ENCODE results near the gene DYNLT2. TPM values are rescaled to one million over a fixed set of nuclear protein-coding genes. Genes with fewer than 3 reads are reported as not detected.

The DYNLT2 gene
- total RNA-seq, 4 donors from 2014 or later: 0.54 to 4.1 (median 1.1) TPM

DNA sequence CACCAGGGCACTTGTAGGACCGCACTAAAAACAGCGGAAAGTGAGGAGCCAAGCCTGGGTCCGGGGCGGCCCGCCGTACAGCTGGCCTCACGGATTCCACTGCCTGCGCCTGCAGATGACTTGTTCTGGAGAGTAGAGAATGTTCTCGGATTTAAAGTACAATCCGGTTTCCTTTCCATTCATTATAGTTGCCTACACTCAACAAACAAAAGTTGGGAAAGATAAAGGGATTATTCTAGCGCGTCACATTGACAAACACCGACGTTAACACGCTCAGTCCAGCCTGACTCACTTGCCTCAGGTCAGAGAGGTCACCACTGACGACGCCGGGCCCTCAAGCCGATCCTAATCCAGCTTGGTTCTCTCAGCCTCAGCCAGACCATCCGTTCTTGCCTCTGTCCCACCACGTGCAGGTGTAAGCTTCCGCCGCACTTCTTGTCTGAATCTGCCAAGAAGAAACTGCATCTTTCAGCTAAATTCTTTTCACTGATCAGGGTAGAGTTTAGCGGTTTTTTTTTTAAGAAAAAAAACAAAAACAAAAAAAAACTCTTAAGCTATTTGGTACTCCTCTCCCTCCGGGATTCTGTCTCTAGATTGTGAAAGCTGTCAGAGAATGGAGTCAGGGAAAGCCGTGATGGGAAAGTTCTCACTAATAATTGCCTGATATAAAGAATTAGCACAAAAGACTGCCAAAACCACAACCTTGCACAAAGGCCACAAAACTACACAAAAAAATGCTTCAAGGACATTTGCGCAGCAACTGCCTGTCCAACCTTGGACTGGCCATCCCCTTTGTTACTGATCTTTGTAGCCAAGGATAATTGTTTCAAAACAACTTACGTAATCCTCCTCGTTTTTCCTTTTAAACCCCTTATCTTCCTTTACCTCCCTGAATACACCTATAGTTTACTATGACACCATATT is 26.0 kb downstream of the DYNLT2 start:
- 22 to 28% methylated on average over 28 to 29 of the region's 29 CpGs for WGBS, 2 donors
- DNase-seq (ENCODE audit: low spot score in 2 of 2): peak; percentile 54 to 91
- TF ChIP-seq POLR2A (IDR thresholded peaks at IDR 0.05): no peak
- TF ChIP-seq, protein P1, sequence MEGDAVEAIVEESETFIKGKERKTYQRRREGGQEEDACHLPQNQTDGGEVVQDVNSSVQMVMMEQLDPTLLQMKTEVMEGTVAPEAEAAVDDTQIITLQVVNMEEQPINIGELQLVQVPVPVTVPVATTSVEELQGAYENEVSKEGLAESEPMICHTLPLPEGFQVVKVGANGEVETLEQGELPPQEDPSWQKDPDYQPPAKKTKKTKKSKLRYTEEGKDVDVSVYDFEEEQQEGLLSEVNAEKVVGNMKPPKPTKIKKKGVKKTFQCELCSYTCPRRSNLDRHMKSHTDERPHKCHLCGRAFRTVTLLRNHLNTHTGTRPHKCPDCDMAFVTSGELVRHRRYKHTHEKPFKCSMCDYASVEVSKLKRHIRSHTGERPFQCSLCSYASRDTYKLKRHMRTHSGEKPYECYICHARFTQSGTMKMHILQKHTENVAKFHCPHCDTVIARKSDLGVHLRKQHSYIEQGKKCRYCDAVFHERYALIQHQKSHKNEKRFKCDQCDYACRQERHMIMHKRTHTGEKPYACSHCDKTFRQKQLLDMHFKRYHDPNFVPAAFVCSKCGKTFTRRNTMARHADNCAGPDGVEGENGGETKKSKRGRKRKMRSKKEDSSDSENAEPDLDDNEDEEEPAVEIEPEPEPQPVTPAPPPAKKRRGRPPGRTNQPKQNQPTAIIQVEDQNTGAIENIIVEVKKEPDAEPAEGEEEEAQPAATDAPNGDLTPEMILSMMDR (IDR thresholded peaks at IDR 0.05): no peak
- peak overlapping the region; percentile 61 for H3K4me3 ChIP-seq (ENCODE audit: low read depth, poor library complexity, severe bottlenecking)
- intact Hi-C loops (cut with DNase I; ENCODE audit: low total_unique reads): no loop called here

DNA sequence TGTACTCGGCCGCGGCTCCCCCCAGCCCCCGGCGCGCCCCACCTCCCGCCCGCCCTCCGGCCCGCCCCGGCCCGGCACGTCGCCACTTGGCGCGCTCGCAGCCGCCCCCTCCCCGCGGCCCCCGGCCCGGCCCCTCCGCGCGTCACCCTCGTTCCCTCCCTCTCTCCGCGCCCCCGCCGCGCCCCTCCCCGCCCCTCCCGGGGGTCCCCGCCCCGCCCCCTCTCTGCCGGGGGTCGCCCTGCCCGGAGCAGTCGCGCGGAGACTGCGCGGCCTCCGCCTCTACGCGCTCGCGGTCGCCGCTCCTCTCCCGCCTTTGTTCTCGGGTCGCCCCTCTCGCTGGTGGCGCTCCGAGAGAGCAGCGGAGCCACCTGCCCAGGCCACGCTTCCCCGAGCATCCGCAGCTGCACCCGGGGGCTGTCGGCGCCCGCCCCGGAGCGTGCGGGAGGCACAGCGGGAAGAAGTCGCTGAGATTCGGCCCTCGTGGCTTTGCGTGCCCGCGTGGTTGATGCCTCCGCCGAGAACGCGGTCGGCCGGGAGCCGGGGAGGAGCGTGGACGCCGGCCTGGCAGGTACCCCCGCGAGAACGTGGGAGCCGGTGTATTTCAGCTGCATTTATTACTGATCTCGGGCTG is 26.8 kb downstream of the DYNLT2 start, which contains the start of gene PHF10:
TSS of gene PHF10 (minus strand) at position 7 of the 631 bp plus-strand sequence. CDS start 569 bp downstream, outside the sequence.
- 1% methylated on average over 38 to 45 of the region's 89 CpGs for WGBS, 2 donors
- peak; percentile 25 to 88 for DNase-seq (ENCODE audit: low spot score in 2 of 2)
- TF ChIP-seq, protein P1 (IDR thresholded peaks at IDR 0.05): no peak
- peak within 1 kb of the TSS; percentile 77 for H3K4me3 ChIP-seq (ENCODE audit: low read depth, poor library complexity, severe bottlenecking)
- intact Hi-C loops (cut with DNase I; ENCODE audit: low total_unique reads): no loop called here

DNA sequence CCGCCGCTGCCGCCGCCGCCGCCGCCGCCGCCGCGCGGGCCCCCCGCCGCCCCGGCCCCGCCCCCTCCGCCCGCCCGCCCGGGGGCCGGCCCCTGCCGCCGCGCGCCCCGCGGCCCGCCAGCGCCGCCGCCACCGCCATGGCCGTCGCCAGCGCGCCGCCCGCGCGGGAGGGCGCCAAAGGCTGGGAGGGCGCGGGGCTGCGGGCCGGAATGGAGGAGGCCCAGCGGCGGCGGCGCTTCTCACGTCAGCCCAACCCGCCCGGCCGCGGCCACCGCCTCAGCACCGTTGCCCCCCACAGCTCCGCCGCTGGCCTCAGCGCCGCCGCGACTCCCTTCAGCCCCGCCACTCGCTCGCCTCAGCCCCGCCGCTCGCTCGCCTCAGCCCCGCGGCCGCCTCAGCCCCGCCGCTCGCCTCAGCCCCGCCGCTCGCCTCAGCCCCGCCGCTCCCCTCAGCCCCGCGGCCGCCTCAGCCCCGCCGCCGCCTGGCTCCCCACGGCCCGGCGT is 27.3 kb downstream of the DYNLT2 start:
- no peak for DNase-seq (ENCODE audit: low spot score in 2 of 2)
- WGBS, 2 donors: 0 to 1% methylated on average over 4 to 14 of the region's 89 CpGs
- no peak for TF ChIP-seq POLR2A (IDR thresholded peaks at IDR 0.05)
- TF ChIP-seq, protein P1 (IDR thresholded peaks at IDR 0.05): no peak
- H3K4me3 ChIP-seq (ENCODE audit: low read depth, poor library complexity, severe bottlenecking): no peak overlapping the region
- intact Hi-C loops (cut with DNase I; ENCODE audit: low total_unique reads): no loop called here

DNA sequence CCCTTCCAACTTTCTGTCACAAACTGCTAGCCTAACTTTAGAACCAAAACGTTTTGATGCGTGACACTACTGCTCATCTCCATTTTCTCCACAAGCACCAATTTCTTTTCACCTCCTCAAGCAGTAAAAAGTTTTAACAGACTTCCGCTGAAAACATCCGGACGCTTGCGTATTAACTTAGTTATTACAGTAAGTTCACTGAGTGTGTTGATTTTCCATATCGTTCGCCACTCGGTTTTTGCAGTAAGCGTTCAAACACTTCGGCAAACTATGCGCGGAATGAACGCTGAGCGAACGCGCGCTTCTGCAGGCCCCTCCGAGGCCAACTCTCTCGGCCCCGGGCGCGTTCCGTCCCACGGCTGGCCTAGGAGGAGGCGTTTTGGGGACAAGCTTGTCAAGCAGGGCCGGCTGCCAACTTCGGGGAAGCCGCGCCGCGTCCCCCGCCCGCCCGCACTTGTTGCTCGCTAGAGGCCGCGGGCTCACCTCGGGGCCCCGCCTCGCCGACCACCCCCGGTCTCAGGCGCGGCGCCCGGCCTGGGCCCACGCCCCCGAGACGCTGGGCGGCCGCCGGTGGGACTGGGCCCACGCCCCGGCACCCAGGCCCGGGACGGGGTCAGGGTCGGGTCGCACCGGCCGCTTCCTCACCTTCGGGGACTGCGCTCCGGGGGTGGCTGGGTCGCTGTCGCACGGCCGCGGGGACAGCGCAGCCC is 28.0 kb downstream of the DYNLT2 start:
- TF ChIP-seq, protein P1 (IDR thresholded peaks at IDR 0.05): no peak

DNA sequence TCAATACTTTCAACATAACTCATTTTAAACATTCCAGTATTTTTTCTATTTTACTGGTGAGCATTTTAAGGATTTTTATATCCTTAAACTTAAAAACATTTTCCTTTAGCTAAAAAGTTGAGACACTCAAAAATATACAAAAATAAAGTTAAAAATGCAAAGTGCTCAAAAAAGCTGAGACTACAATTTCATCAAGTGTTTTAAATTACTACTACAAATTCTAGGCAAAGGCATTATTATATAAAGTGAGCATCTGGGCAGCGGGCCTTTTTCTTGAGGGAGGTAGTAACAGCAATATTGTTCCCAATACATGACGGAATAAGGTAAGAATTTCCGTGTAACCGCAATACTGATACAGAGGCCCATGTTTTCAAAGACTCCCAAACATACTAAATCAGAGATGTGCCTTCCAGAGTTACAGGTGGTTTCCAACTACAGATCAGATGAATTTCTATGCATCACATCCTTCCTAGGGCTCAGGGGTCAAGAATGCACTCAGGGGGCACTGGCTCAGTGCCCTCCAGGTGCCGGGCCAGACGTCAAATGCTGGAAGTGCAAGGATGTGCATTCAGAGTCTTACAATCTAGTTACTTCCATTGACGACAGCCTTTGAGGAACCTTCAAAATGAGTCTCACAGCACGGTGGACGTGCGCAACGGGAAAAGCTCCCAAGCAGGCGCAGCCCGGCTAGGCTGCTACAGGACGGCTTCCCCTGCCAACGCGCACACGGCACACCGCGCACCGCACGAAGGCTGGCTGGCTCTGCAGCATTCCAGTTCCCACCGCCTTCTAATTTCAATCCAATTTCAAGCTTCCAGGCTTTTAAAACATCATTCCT is 28.8 kb downstream of the DYNLT2 start:
- WGBS, 2 donors: 2 to 3% methylated on average over 20 to 22 of the region's 22 CpGs
- TF ChIP-seq POLR2A (IDR thresholded peaks at IDR 0.05): no peak
- TF ChIP-seq, protein P1 (IDR thresholded peaks at IDR 0.05): no peak
- DNase-seq (ENCODE audit: low spot score in 2 of 2): peak in 1 of 2 donors; percentile 89

More for the DNA sequence above, 28.0 kb downstream of the DYNLT2 start:
- intact Hi-C loops (cut with DNase I; ENCODE audit: low total_unique reads): no loop called here
- WGBS, 2 donors: 0 to 1% methylated on average over 28 to 40 of the region's 70 CpGs
- peak overlapping the region; percentile 77 for H3K4me3 ChIP-seq (ENCODE audit: low read depth, poor library complexity, severe bottlenecking)
- peak; percentile 57 to 96 for DNase-seq (ENCODE audit: low spot score in 2 of 2)

More for the DNA sequence above, 28.8 kb downstream of the DYNLT2 start:
- peak overlapping the region; percentile 77 for H3K4me3 ChIP-seq (ENCODE audit: low read depth, poor library complexity, severe bottlenecking)
- intact Hi-C loops (cut with DNase I; ENCODE audit: low total_unique reads): no loop called here

Data from lower leg skin (tissue), 4 donors.